ENCODE measurements around the gene KCNG1.

KCNG1 gene

GRCh38 chr20:51024761-51025160 lies 1.9 kb upstream of the KCNG1 start:
- TF ChIP-seq MYC (IDR thresholded peaks at IDR 0.05; ENCODE audit: low read depth, low read length): no peak
- TF ChIP-seq MAX (IDR thresholded peaks at IDR 0.05; ENCODE audit: low read depth, low read length): no peak
- no peak for TF ChIP-seq CTCF (IDR thresholded peaks at IDR 0.05; ENCODE audit: low read depth, low read length)
- H3K4me3 ChIP-seq (ENCODE audit: low read depth, low read length): no peak overlapping the region
- DNase-seq (ENCODE audit: low read depth): no peak

- no peak for DNase-seq (ENCODE audit: low read depth)
- no peak overlapping the region for H3K4me3 ChIP-seq (ENCODE audit: low read depth, low read length)
- TF ChIP-seq CTCF (IDR thresholded peaks at IDR 0.05; ENCODE audit: low read depth, low read length): no peak
- TF ChIP-seq MYC (IDR thresholded peaks at IDR 0.05; ENCODE audit: low read depth, low read length): no peak
- no peak for TF ChIP-seq MAX (IDR thresholded peaks at IDR 0.05; ENCODE audit: low read depth, low read length)
- TF ChIP-seq POLR2A (IDR thresholded peaks at IDR 0.05; ENCODE audit: extremely low read depth, insufficient read length): no peak
These were observed 779 bp upstream of the KCNG1 start for GRCh38 chr20:51023617-51024155.

- TF ChIP-seq MYC (IDR thresholded peaks at IDR 0.05; ENCODE audit: low read depth, low read length): no peak
- TF ChIP-seq MAX (IDR thresholded peaks at IDR 0.05; ENCODE audit: low read depth, low read length): no peak
- TF ChIP-seq CTCF (IDR thresholded peaks at IDR 0.05; ENCODE audit: low read depth, low read length): no peak
- no peak for TF ChIP-seq POLR2A (IDR thresholded peaks at IDR 0.05; ENCODE audit: extremely low read depth, insufficient read length)
- no peak for DNase-seq (ENCODE audit: low read depth)
- H3K4me3 ChIP-seq (ENCODE audit: low read depth, low read length): no peak overlapping the region
These were observed 592 bp downstream of the KCNG1 start for GRCh38 chr20:51022227-51022802.

- no peak for DNase-seq (ENCODE audit: low read depth)
- no peak overlapping the region for H3K4me3 ChIP-seq (ENCODE audit: low read depth, low read length)
- TF ChIP-seq MYC (IDR thresholded peaks at IDR 0.05; ENCODE audit: low read depth, low read length) (no peak), MAX (IDR thresholded peaks at IDR 0.05; ENCODE audit: low read depth, low read length) (no peak), POLR2A (IDR thresholded peaks at IDR 0.05; ENCODE audit: extremely low read depth, insufficient read length) (no peak), CTCF (IDR thresholded peaks at IDR 0.05; ENCODE audit: low read depth, low read length) (no peak)
These were observed 1.6 kb downstream of the KCNG1 start for GRCh38 chr20:51021067-51022025.

- no peak for DNase-seq (ENCODE audit: low read depth)
- TF ChIP-seq POLR2A (IDR thresholded peaks at IDR 0.05; ENCODE audit: extremely low read depth, insufficient read length) (no peak), MAX (IDR thresholded peaks at IDR 0.05; ENCODE audit: low read depth, low read length) (no peak), MYC (IDR thresholded peaks at IDR 0.05; ENCODE audit: low read depth, low read length) (no peak), CTCF (IDR thresholded peaks at IDR 0.05; ENCODE audit: low read depth, low read length) (no peak)
- H3K4me3 ChIP-seq (ENCODE audit: low read depth, low read length): no peak overlapping the region
These were observed 2.2 kb downstream of the KCNG1 start for GRCh38 chr20:51020657-51021056.

All from NB4 (cell line).